GM12864 (cell line): ENCODE measurements around the gene KLHL5.

Source experiments
- DNase-seq: peaks from one replicate; pipeline ENCODE4 v3.0.0-alpha.2; 2011; ENCODE audit warnings: low read depth
- H3K4me3 ChIP-seq: 2 replicates; pipeline ENCODE4 v1.5.1; 2011; ENCODE audit warnings: mild to moderate bottlenecking, low read depth, low read length, control low read depth
- CTCF ChIP-seq: IDR thresholded peaks from 2 replicates; pipeline ENCODE4 v1.5.1; 2011; ENCODE audit warnings: low read depth, mild to moderate bottlenecking, moderate library complexity, low read length, control low read depth, inconsistent platforms; ENCODE audit errors: missing control alignments

The KLHL5 gene

GRCh38 chr4:39037491-39037825, 24.6 kb upstream of the KLHL5 start:
- DNase-seq: no peak
- no peak overlapping the region for H3K4me3 ChIP-seq
- no peak for TF ChIP-seq CTCF

- no peak for TF ChIP-seq CTCF
- no peak overlapping the region for H3K4me3 ChIP-seq
- DNase-seq: no peak
These were observed 24.1 kb upstream of the KLHL5 start for GRCh38 chr4:39037941-39038340.

GRCh38 chr4:39039108-39039507, 22.9 kb upstream of the KLHL5 start:
- no peak overlapping the region for H3K4me3 ChIP-seq
- no peak for TF ChIP-seq CTCF
- no peak for DNase-seq

GRCh38 chr4:39042366-39042765, 19.7 kb upstream of the KLHL5 start:
- H3K4me3 ChIP-seq: no peak overlapping the region
- DNase-seq: no peak

GRCh38 chr4:39043058-39043860, 18.8 kb upstream of the KLHL5 start:
- no peak for DNase-seq
- H3K4me3 ChIP-seq: peak overlapping the region; percentile 78; the same call in 1 of the 2 replicates
- no peak for TF ChIP-seq CTCF

More at GRCh38 chr4:39042366-39042765, 19.7 kb upstream of the KLHL5 start:
- TF ChIP-seq CTCF: no peak

GRCh38 chr4:39043861-39044363, 18.1 kb upstream of the KLHL5 start:
- H3K4me3 ChIP-seq: peak overlapping the region; percentile 78
- no peak for TF ChIP-seq CTCF
- no peak for DNase-seq
